HepG2 (cell line): ENCODE data around the gene OTP. TPM values are rescaled to one million over a fixed set of nuclear protein-coding genes. Genes with fewer than 3 reads are reported as not detected.

Experiments
- ATAC-seq: fragments of 200-7000 bp; cut with Tn5 transposase; 3 replicates; pipeline ENCODE4 v1.9.1; 2020; ENCODE audit warnings: mild to moderate bottlenecking, moderate library complexity
- BruUV-seq: library from RNA; stranded (reverse); fragments of 400-500 nt; replicated peaks from 2 replicates; lab custom pipeline; 2021; lab: Mats Ljungman, UMichigan
- CTCF ChIA-PET: fragments of 300-600 bp; formaldehyde crosslinking; extraction: SDS; loops from one replicate; lab custom pipeline; 2021; ENCODE audit warnings: low total read pairs, inconsistent platforms, low intra/inter-chr PET ratio; lab: Yijun Ruan, JAX
- POLR2A ChIA-PET: fragments of 350-600 bp; sonication (Branson Sonifier 250); formaldehyde crosslinking; loops from one replicate; lab custom pipeline; 2020; ENCODE audit warnings: antibody characterized with exemption, inconsistent platforms; lab: Yijun Ruan, JAX
- DNase-seq: peaks from one replicate; pipeline ENCODE4 v3.0.0-alpha.2; 2015; ENCODE audit warnings: low spot score
- FAIRE-seq: peaks from 3 replicates; lab custom pipeline; 2011; peaks lifted over from hg19 to GRCh38; lab: Jason Lieb, UNC
- H2AFZ ChIP-seq: one replicate; pipeline ENCODE4 v1.6.1; 2011; ENCODE audit warnings: low read length, inconsistent platforms
- H3K27ac ChIP-seq: fragments of 300-600 bp; 3 replicates; pipeline ENCODE4 v1.8.0; 2011; ENCODE audit warnings: mixed run types, mild to moderate bottlenecking, mixed read lengths, low read length, inconsistent platforms; ENCODE audit not compliant: insufficient read depth; ENCODE audit errors: extremely low read length
- H3K27me3 ChIP-seq, 2 experiments: fragments of 200-600 bp in 1 of 2; 2 replicates in 1 of 2; 3 replicates in 1 of 2; pipeline versions ENCODE4 v1.6.0 to v1.8.0; 2011; ENCODE audit warnings: low read length in 2 of 2, mild to moderate bottlenecking in 2 of 2, moderate library complexity in 2 of 2, inconsistent platforms in 1 of 2; ENCODE audit not compliant: insufficient read depth in 2 of 2, control insufficient read depth in 1 of 2
- H3K36me3 ChIP-seq, 2 experiments: fragments of 200-600 bp in 1 of 2; replicated peaks in 1 of 2; 2 replicates in 1 of 2; 3 replicates in 1 of 2; pipeline versions ENCODE4 v1.5.1 to v1.8.0; 2011; ENCODE audit warnings: low read length in 2 of 2, inconsistent platforms in 1 of 2; ENCODE audit not compliant: insufficient read depth in 2 of 2, control insufficient read depth in 1 of 2
- H3K4me1 ChIP-seq: 2 replicates; pipeline ENCODE4 v1.5.1; 2012; ENCODE audit warnings: low read length, inconsistent platforms; ENCODE audit not compliant: insufficient read depth
- H3K4me2 ChIP-seq: 2 replicates; pipeline ENCODE4 v1.6.0; 2011; ENCODE audit warnings: low read depth, low read length, inconsistent platforms
- H3K4me3 ChIP-seq, 3 experiments: fragments of 200-600 bp in 1 of 3; sonication (generic), shearing (Covaris generic) in 1 of 3; replicated peaks in 1 of 3; 2 replicates each; pipeline ENCODE4 v1.5.1; 2011 to 2016; ENCODE audit warnings: low read length in 3 of 3, inconsistent platforms in 2 of 3, low read depth in 2 of 3, mild to moderate bottlenecking in 2 of 3, control low read depth in 1 of 3, mixed read lengths in 1 of 3; ENCODE audit not compliant: insufficient read depth in 1 of 3
- H3K79me2 ChIP-seq: one replicate; pipeline ENCODE4 v1.6.1; 2011; ENCODE audit warnings: low read length, inconsistent platforms; ENCODE audit not compliant: insufficient read depth
- H3K9ac ChIP-seq: 2 replicates; pipeline ENCODE4 v1.6.0; 2011; ENCODE audit warnings: mild to moderate bottlenecking, low read depth, low read length, inconsistent platforms; ENCODE audit not compliant: insufficient read depth
- H3K9me3 ChIP-seq: 2 replicates; pipeline ENCODE4 v1.5.1; 2012; ENCODE audit warnings: mild to moderate bottlenecking, low read length
- H4K20me1 ChIP-seq: 2 replicates; pipeline ENCODE4 v1.6.0; 2011; ENCODE audit warnings: inconsistent platforms, mild to moderate bottlenecking, low read length, moderate library complexity; ENCODE audit not compliant: insufficient read depth
- CEBPB ChIP-seq: IDR thresholded peaks from 2 replicates; pipeline ENCODE4 v1.6.1; 2011; ENCODE audit warnings: low read depth, low read length, improper control_type of control experiment, borderline replicate concordance
- ELF3 ChIP-seq: IDR thresholded peaks from 2 replicates; pipeline ENCODE4 v1.6.1; 2016; ENCODE audit warnings: missing genetic modification reagents, missing compliant biosample characterization
- HDAC2 ChIP-seq: sonication (generic); formaldehyde crosslinking; IDR thresholded peaks from 2 replicates; pipeline ENCODE4 v1.4.0; 2020; ENCODE audit warnings: missing genetic modification reagents
- KDM1A ChIP-seq: IDR thresholded peaks from 2 replicates; pipeline ENCODE4 v1.6.1; 2016; ENCODE audit warnings: missing compliant biosample characterization
- KDM3A ChIP-seq: IDR thresholded peaks from 2 replicates; pipeline ENCODE4 v1.6.1; 2018; ENCODE audit warnings: low read depth, missing compliant biosample characterization
- PAX8 ChIP-seq: sonication (generic); formaldehyde crosslinking; IDR thresholded peaks from 2 replicates; pipeline ENCODE4 v1.8.0; 2022; ENCODE audit warnings: mild to moderate bottlenecking, missing genetic modification reagents, borderline replicate concordance
- SCMH1 ChIP-seq: sonication (generic); formaldehyde crosslinking; IDR thresholded peaks from 2 replicates; pipeline ENCODE4 v1.9.0; 2021; ENCODE audit warnings: missing genetic modification reagents, mild to moderate bottlenecking, borderline replicate concordance
- SMAD1 ChIP-seq: sonication (generic); formaldehyde crosslinking; IDR thresholded peaks from 2 replicates; pipeline ENCODE4 v1.4.0; 2020; ENCODE audit warnings: missing genetic modification reagents, low read depth, mild to moderate bottlenecking, borderline replicate concordance
- ZNF550 ChIP-seq: sonication (generic); formaldehyde crosslinking; IDR thresholded peaks from 2 replicates; pipeline ENCODE4 v1.4.0; 2020; ENCODE audit warnings: mild to moderate bottlenecking, missing genetic modification reagents, borderline replicate concordance
- WGBS: methylation state at CpG from one replicate; pipeline ENCODE4 v1.1.6; 2017; ENCODE audit warnings: low lambda C conversion rate; 5-methylcytosine and 5-hydroxymethylcytosine counted together
- in situ Hi-C: cut with HindIII; loops from 2 replicates; pipeline ENCODE4 v1.10.0; 2017; ENCODE audit warnings: low pct_unique_long_range_greater_than_20kb; ENCODE audit not compliant: extremely low pct_ligation_motif_present
- intact Hi-C: fragments of 100-400 bp; cut with micrococcal nuclease; formaldehyde crosslinking; loops from one replicate; pipeline ENCODE4 v1.10.0; 2022; ENCODE audit not compliant: unreplicated experiment
- polyA plus RNA-seq, 8 experiments: library from polyadenylated mRNA; depleted of rRNA in 3 of 8; stranded (reverse) in 7 of 8; unstranded in 1 of 8; fragments of >200 nt; fragmentation: Illumina TruSeq in 4 of 8; extraction: Trizol in 4 of 8; gene quantifications; 2 replicates each; pipeline versions ENCODE4 v1.2.1 to v1.2.3, GENCODE V29; 2011 to 2016; ENCODE audit warnings: low read depth in 4 of 8, missing spikeins in 1 of 8, mixed read lengths in 1 of 8; ENCODE audit not compliant: insufficient read depth in 1 of 8
- total RNA-seq, 5 experiments: library from RNA; depleted of rRNA; stranded (reverse); fragments of >200 nt; fragmentation: Illumina TruSeq; extraction: Trizol; gene quantifications; 2 replicates each; pipeline ENCODE4 v1.2.3, GENCODE V29; 2016; ENCODE audit warnings: low read depth in 1 of 5
- TF ChIP-seq, protein P1 (sequence below): IDR thresholded peaks from 2 replicates; pipeline ENCODE4 v1.4.0; 2020; ENCODE audit warnings: mild to moderate bottlenecking, missing genetic modification reagents
- TF ChIP-seq, protein P2 (sequence below): sonication (generic); formaldehyde crosslinking; IDR thresholded peaks from 2 replicates; pipeline ENCODE4 v1.8.0; 2022; ENCODE audit warnings: missing genetic modification reagents, mild to moderate bottlenecking, inconsistent platforms, borderline replicate concordance
- TF ChIP-seq, protein P3 (sequence below): sonication (generic); formaldehyde crosslinking; IDR thresholded peaks from 2 replicates; pipeline ENCODE4 v1.4.0; 2020; ENCODE audit warnings: missing genetic modification reagents

The OTP gene
- total and polyA plus RNA-seq, 2 of the 13 experiments (the other 11 are each of a cell fraction or from before 2014, with no cell fraction given): not detected

DNA sequence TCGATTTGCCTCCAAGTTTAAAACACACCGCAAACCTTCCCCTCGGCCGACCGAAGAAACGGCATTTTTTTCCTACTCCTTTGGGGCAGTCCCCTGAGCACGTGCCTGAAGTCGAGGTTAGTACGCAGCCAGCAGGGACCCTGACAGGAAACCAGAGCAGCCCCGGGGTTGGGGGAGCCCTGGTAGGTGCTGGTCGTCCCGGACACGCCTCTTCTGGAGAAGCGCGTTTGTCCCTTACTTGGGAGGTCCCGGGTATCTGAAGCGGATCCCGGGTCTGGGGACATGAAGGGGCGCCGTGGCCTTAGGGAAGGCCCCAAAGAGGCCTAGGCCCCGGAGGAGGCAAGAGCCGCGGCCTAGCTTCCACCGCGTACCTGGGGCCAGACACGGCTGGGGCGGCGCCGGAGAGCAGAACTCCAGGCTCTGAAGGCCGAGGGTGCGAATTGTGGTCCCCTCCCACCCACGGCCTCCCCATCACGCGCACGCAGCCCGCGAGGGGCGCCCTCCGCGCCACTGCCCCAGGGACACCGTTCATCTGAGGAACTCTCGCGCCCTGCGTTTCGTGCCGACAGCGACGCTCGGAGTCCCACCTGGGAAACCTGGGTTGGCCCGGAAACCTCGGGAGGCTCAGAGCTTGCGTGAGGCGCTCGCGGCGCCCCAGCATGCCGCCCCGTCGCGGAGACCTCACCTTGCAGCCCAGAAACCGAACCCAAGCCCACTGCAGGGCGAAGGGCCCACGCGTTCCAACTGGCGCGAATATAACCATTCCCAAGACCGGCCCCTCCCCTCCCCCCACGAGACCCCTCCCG, 10.4 kb downstream of the OTP start:
- CTCF ChIA-PET: no interaction called here
- intact Hi-C loops: no loop called here

More for the DNA sequence above, 10.4 kb downstream of the OTP start:
- TF ChIP-seq ELF3 (no peak), HDAC2 (no peak), KDM3A (CRISPR knock-in tag) (no peak), KDM1A (CRISPR knock-in tag) (no peak), SMAD1 (CRISPR knock-in tag) (no peak), ZNF550 (no peak), PAX8 (CRISPR knock-in tag) (no peak), SCMH1 (CRISPR knock-in tag) (no peak), CEBPB (no peak)
- TF ChIP-seq, protein P1, sequence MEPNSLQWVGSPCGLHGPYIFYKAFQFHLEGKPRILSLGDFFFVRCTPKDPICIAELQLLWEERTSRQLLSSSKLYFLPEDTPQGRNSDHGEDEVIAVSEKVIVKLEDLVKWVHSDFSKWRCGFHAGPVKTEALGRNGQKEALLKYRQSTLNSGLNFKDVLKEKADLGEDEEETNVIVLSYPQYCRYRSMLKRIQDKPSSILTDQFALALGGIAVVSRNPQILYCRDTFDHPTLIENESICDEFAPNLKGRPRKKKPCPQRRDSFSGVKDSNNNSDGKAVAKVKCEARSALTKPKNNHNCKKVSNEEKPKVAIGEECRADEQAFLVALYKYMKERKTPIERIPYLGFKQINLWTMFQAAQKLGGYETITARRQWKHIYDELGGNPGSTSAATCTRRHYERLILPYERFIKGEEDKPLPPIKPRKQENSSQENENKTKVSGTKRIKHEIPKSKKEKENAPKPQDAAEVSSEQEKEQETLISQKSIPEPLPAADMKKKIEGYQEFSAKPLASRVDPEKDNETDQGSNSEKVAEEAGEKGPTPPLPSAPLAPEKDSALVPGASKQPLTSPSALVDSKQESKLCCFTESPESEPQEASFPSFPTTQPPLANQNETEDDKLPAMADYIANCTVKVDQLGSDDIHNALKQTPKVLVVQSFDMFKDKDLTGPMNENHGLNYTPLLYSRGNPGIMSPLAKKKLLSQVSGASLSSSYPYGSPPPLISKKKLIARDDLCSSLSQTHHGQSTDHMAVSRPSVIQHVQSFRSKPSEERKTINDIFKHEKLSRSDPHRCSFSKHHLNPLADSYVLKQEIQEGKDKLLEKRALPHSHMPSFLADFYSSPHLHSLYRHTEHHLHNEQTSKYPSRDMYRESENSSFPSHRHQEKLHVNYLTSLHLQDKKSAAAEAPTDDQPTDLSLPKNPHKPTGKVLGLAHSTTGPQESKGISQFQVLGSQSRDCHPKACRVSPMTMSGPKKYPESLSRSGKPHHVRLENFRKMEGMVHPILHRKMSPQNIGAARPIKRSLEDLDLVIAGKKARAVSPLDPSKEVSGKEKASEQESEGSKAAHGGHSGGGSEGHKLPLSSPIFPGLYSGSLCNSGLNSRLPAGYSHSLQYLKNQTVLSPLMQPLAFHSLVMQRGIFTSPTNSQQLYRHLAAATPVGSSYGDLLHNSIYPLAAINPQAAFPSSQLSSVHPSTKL (CRISPR knock-in tag): no peak
- TF ChIP-seq, protein P2, sequence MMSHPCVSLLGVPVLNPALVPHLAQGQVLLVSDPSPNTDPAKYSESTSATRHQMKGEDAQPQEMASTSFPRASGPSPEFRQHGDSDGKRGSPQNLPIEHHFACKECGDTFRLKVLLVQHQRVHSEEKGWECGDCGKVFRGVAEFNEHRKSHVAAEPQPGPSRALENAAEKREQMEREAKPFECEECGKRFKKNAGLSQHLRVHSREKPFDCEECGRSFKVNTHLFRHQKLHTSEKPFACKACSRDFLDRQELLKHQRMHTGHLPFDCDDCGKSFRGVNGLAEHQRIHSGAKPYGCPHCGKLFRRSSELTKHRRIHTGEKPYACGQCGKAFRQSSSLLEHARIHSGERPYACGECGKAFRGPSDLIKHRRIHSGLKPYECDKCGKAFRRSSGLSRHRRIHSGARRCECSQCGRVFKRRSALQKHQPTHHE: no peak
- TF ChIP-seq, protein P3, sequence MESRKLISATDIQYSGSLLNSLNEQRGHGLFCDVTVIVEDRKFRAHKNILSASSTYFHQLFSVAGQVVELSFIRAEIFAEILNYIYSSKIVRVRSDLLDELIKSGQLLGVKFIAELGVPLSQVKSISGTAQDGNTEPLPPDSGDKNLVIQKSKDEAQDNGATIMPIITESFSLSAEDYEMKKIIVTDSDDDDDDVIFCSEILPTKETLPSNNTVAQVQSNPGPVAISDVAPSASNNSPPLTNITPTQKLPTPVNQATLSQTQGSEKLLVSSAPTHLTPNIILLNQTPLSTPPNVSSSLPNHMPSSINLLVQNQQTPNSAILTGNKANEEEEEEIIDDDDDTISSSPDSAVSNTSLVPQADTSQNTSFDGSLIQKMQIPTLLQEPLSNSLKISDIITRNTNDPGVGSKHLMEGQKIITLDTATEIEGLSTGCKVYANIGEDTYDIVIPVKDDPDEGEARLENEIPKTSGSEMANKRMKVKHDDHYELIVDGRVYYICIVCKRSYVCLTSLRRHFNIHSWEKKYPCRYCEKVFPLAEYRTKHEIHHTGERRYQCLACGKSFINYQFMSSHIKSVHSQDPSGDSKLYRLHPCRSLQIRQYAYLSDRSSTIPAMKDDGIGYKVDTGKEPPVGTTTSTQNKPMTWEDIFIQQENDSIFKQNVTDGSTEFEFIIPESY (CRISPR knock-in tag): no peak
- H2AFZ ChIP-seq: no peak overlapping the region
- peaks cover 0 to 39% of the 10 kb centered on the region in 2 experiments; a peak in 4 of 5 replicates for H3K27me3 ChIP-seq
- in situ Hi-C loops: no loop called here
- no peak overlapping the region for H3K27ac ChIP-seq
- H3K36me3 ChIP-seq: no peaks in the 10 kb centered on the region
- DNase-seq: no peak
- FAIRE-seq: no peak
- H3K4me2 ChIP-seq: no peak overlapping the region
- no peak overlapping the region for H3K9ac ChIP-seq
- ATAC-seq: no peak
- 77% methylated on average over 44 of the region's 69 CpGs for WGBS
- no TSS peak for BruUV-seq
- H3K4me3 ChIP-seq: no peak overlapping the region
- no peaks in the 10 kb centered on the region for H3K9me3 ChIP-seq
- H4K20me1 ChIP-seq: no peaks in the 10 kb centered on the region
- H3K79me2 ChIP-seq: no peaks in the 10 kb centered on the region
- H3K4me1 ChIP-seq: peaks cover 9% of the 10 kb centered on the region
- POLR2A ChIA-PET: no interaction called here
